GM18505 (cell line): Measurements from ENCODE around the gene IKZF3.
A peak's percentile ranks its signal among the peaks of the same experiment; 100 is the strongest.

Experiments
- ATAC-seq: cut with Tn5 transposase; IDR thresholded peaks from one replicate; pipeline ENCODE4 v1.9.1; 2021; ENCODE audit not compliant: unreplicated experiment
- POLR2A ChIP-seq: IDR thresholded peaks from 4 replicates; pipeline ENCODE4 v1.6.1; 2011; ENCODE audit warnings: borderline replicate concordance; ENCODE audit not compliant: insufficient read depth, insufficient read length; ENCODE audit errors: extremely low read depth

The IKZF3 gene

DNA sequence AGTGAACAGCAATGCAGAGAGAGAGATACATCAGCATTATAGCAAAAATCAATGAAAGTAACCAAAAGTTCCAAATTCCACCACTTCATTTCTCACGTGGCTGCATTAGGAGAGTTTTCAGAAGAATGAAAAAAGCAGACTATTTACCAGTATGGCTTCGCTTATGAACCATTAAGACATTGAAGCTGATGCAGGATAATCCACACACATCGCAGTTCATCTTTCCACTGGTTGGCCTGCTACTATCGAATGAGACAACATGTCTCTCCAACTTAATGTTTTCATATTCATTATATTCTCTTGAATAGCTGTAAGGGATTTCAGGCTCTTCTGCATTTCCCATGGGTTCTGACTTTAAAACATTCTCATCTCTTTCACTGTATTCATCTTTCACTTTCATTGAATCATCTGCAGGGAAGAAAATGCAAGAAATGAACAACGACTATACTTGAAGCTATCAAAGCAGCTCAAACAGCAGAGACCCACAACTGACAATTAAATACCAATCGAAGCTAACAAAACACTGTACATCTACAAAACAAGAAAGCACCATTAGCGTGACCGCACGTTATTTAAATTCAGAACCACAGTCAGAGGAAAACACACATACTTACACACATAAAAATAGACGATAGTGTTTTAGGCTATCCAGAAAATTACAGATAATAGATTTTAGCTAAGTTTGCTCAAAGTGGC, 71.4 kb downstream of the IKZF3 start:
- no peak for TF ChIP-seq POLR2A
- ATAC-seq, result no peak

DNA sequence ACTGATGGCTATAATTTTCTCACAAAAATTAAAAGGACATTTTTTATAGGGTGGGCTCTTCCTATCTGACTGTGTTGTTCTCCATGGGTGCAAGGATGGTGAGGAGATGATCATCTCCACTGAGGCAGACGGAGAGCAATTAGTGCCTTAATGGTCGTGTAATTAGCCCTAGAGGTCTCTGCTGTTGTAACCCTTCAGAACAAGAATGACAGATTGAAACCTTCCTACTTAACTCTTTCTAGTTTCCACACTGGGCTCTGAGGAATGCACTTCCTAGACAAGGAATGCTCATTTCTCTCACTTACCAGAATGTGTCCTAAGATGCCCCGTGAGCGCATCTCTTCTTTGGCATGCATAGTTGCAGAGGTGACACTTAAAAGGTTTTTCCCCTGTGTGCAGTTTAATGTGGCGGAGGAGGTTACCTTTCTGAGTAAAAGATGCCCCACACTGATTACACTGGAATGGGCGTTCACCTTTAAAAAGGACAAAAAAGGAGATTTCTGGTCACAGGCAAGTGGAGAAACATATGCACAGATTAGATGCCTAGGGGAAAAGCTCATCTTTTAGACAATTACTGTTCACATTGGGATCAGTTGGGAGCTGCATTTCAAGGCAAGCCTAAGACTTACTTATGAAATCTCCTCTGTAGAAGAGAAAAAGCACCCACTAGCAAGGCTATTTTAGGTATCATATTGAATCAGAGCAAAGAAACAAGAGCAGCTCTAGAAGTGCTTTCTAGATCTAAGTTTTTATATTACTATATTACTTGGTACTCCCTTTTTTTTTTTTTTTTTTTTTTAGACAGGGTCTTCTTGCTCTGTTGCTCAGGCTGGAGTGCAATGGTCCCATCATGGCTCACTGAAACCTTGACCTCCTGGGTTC, 72.8 kb downstream of the IKZF3 start:
- TF ChIP-seq POLR2A, result peak; percentile 31
- ATAC-seq, result no peak

DNA sequence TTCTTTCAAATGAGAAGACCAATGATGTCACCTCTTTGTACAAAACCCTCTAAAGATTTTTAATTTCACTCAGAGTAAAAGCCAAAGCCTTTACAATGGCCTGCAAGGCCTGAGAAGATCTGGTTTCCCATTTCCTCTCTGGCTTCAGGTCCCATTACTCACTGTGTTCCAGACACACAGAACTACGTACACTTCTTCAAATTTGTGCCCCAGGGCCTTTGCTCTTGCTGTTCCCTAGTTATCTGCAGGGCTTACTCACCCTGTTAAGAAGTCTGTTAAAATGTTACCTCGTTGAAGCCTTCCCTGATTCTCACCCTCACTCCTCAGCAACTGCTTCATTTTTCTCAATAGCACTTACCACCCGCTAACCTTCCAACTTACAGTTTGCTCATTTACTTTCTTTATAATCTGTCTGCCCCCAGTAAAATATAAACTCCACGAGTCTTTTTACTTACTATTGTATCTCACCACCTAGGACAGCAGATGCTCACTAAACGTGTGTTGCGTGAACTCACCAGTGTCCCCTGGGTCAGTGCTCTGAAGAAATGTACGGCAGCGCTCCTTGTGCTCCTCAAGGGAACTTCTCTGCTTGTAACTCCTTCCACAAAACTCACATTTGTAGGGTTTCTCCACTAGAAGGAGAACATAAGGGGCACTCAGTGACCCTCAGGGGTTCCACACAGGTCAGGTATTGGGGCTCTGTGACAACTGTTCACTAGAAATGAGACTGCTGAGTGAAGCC, 76.2 kb downstream of the IKZF3 start:
- no peak for TF ChIP-seq POLR2A
- no peak for ATAC-seq

DNA sequence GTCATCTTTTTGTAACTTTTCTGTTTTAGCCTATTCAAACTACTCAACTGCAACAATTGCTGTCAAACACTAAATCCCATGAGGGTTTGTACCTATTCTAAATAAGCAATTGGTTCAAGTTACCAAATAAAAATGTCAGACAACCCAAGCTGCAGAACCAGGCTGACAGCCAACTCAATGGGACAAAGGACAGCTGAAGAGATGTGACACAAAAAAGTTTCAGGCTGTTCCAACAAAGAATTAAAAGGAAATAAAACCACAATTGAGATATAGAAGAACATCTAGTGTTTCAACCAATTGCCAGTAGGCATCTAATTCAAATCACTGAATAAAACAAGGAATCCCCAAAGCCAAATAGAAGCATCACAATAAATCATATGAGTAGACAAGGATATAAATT, 77.1 kb downstream of the IKZF3 start:
- TF ChIP-seq POLR2A, result no peak
- no peak for ATAC-seq

DNA sequence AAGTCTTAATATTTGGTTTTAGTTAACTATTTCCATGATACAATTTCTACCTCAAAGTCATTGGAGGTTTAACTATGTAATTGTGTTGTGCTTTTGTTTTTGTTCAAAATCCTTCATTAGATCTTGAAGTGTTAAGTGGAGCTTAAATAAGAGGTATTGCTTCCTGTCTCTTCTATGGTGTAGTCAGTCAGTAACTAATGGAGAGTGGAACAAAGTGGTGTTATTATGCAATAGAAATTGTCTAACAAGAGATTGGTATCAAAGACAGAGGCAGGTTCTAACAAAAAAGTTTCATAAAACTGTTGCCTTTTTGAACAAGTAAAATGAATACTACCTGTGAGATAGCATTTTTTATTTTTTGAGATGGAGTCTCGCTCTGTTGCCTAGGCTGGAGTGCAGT, 81.1 kb downstream of the IKZF3 start:
- TF ChIP-seq POLR2A, result no peak
- ATAC-seq, result no peak

DNA sequence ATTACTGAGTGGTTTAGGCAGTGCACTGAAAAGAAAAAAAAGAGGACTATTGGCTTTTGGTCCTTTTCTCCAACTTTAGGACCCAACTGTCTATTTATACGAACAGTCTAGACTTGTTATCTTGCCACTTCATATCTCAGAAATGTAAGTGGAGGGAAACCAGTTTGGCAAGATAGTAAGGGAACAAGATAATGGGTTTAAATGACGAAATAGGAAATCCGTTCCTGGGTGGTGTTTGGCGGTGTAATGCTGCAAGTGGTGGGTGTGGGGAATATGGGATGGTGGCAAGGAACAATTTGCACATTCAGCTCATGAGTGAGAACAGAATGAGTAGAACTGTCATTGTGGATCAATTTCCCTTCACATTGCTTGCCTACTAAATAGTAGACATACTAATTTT, 81.6 kb downstream of the IKZF3 start:
- ATAC-seq, result no peak

DNA sequence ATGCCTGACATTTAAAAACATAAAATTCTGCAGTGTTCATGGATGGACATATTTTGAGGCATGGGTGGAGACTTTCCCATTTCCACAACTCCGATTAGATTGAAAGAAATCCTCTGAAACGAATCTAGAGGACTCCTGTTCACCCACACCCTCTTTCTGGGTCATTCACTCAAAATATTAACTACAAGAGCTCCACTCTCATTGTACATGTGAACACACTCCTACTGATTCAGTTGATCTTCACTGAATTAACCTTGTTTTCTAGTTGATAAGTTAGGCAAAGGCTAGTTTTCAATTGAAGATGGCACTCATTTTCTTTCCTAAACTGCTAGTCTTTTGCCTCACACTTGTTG, 82.3 kb downstream of the IKZF3 start:
- no peak for TF ChIP-seq POLR2A
- no peak for ATAC-seq

More for the DNA sequence above, 81.6 kb downstream of the IKZF3 start:
- TF ChIP-seq POLR2A, result no peak

DNA sequence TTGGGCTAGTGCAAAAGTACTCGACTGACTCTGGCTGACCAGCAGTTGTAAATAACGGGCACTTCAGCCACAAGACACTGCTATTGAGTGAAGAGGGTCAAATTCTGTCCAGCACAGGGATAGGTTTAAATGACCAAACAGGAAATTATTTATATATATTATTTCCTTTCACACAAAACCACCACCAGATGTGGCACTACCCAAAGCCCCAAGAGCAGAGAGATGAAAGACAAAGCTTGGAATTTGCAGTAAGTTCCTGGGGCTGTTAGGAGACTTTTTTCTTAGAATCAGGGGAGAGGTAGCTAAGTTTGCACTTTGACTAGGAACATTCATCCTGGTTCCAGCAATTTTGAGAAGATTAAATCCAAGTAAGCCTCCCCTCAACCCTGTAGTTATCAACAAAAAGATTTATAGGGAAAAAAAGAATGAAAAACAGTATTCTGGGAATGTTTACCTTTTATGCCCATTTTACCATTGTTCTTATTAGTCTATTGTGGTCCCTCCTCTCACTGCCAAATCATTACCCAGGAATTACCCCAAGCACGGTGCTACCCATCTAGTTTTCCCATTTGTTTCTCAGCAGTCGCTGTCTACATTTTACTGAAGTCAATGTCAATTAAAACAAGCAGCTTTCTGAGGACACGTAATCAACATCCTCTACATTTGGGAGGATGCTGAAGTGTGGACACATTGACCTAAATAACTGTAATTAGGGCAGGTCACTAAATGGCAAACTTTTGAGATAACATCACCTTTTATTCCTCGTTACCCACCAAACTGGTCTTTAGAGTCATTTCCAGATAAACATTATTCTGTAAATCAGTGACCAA, 82.9 kb downstream of the IKZF3 start:
- no peak for ATAC-seq
- TF ChIP-seq POLR2A, result no peak

DNA sequence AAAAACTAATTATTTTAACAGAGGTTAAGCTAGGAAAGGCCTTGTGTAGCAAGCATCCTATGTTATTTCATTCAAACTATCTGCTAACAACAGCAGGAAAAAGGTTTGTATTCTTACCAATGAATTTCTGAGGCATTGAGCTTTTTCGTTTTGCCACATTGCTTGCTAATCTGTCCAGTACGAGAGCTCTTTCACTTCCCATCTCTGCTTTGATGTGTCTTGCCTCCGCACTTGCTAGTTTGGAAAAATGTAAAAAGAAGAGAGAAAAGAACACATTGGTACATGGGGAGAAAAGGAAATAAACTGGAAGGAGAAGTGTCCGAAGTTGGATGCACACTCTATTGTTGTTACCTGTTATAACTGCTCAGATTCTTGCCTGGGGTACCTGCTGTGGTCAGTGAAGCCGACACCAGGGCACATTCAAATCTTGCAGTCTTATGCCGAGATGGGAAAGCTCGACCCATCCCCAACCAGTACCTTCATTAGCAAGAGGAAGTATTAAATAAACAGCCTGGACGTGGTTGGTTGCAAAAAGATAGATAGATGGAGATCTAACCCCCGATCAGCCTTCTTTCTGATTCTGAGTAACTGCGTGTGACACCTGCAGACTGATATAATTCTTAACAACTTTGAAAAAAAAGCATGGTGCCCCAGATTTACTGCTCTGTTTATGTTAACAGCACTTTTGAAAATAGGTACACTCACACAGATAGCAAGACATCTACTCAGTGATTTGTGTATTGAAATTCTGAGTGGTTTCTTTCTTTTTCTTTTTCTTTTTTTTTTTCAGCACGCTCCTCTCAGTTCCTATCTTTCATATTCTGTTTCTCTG, 86.4 kb downstream of the IKZF3 start:
- TF ChIP-seq POLR2A, result peak; percentile 76
- peak; percentile 40 for ATAC-seq

DNA sequence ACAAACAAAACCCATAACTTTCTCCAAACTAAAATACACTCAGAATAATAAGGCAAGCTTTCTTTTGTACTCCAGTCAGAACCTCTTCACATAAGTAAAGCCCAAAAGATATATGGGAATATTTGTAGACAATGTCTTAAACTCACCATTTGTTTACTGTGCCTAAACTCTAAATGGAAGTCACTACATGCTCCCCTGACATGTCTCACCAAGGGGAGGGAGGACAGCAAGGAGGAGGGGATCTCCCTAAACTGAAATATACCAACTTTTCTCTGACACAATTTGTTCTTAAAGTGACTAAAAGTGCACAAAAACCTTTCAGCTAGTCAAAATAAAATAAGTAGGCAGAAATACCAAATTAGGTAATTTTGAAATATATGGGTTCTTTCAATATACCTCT, 87.9 kb downstream of the IKZF3 start:
- no peak for TF ChIP-seq POLR2A
- no peak for ATAC-seq

DNA sequence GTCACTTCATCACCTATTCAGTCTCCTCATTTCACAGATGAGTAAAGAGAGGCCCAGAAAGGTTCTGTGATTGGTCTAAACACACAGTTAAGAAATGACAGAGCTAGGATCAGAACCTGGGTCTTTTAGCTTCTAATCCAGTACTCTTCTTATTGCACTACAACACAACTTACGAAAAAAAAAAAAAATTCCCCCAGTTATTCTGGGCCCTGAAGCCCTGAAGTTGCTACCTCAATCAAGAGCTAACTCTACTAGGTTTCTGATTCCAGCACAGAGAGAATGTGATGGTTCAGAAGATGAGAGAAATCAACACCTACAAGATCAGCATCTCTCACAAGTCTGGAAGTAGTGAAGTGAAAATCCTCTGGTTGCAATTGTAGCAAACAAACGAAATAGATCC, 89.1 kb downstream of the IKZF3 start:
- TF ChIP-seq POLR2A, result no peak
- no peak for ATAC-seq

DNA sequence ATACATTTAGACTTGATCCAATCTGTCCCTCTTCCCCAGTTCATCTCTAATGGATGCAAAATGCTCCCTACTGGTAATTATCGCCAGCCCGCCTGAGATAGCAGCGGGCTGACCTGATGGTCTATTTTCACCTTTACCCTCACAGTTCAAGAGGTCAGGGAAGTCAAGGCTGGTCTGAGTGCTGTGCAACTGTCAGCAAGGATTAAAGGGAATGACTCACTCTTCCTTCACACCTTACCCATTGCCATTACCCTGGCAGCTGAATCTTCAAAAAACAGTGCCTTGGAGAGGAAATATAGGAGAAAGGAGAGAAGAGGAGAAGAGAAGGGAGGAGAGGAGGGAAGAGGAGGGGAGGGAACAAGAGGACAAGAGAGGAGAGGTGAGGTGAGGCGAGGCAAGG, 90.1 kb downstream of the IKZF3 start:
- TF ChIP-seq POLR2A, result peak; percentile 4
- no peak for ATAC-seq

DNA sequence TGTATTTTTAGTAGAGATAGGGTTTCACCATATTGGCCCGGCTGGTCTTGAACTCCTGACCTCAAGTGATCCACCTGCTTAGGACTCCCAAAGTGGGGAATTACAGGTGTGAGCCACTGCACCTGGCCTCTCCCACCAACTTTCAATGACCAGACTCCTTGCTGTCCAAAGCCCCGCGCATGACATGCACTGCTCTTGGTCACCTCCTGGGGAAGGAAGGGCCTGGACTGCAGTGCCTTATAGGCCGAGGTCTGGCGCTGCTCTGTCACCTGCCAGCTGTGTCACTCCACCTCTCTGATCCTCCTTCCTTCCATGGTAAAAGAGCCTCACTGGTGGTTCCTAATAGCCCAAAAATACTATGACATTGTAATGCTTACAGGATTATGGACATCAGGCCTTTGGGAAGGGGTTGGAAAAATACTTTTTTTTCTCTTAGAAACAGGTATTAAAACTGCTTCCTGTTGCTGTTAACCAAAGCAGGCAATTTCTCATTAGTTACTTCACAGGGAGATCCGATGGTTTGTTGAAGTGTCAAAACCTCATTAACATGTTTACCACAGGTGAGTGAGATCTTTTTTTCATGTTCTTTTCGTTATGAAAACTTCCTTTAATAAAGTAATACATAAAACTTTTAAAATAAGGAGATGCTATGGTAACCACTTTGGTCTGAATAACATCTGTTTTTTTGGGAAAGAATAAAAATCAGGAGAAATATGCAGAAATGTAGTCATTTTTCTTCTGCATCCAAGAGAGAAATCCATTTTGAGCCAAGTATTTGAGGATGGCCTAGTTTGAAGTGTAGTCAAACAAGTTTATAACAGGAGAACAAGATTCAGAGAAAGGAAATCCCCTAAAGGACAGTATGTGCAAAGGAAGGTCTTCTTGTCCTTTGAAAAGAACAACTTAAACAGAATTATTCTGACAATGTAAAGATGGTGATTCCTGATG, 90.9 kb downstream of the IKZF3 start:
- ATAC-seq, result no peak
- peak; percentile 10 for TF ChIP-seq POLR2A
